EH (cell line): Measurements from ENCODE around the gene MAGI2.

Experiments used
- DNase-seq: peaks from one replicate; pipeline ENCODE4 v3.0.0-alpha.2; 2015; ENCODE audit warnings: low read depth

The MAGI2 gene

GRCh38 chr7:79376299-79377025, 77.0 kb downstream of the MAGI2 start:
- no peak for DNase-seq

GRCh38 chr7:79361214-79361613, 92.3 kb downstream of the MAGI2 start:
- no peak for DNase-seq

- no peak for DNase-seq
These were observed 93.6 kb downstream of the MAGI2 start for GRCh38 chr7:79359827-79360226.

- DNase-seq = no peak
These were observed 96.4 kb downstream of the MAGI2 start for GRCh38 chr7:79357101-79357500.

- no peak for DNase-seq
These were observed 99.6 kb downstream of the MAGI2 start for GRCh38 chr7:79353720-79354468.

GRCh38 chr7:79352323-79352722, 101.1 kb downstream of the MAGI2 start:
- peak; percentile 40 for DNase-seq

GRCh38 chr7:79347351-79347750, 106.1 kb downstream of the MAGI2 start:
- DNase-seq = no peak

- DNase-seq = no peak
These were observed 111.6 kb downstream of the MAGI2 start for GRCh38 chr7:79341902-79342301.

- DNase-seq = peak; percentile 21
These were observed 113.3 kb downstream of the MAGI2 start for GRCh38 chr7:79340212-79340611.

GRCh38 chr7:79339208-79339925, 114.1 kb downstream of the MAGI2 start:
- DNase-seq = no peak

- DNase-seq = no peak
These were observed 115.8 kb downstream of the MAGI2 start for GRCh38 chr7:79337717-79338116.

- peak; percentile 9 for DNase-seq
These were observed 118.6 kb downstream of the MAGI2 start for GRCh38 chr7:79334841-79335240.

- no peak for DNase-seq
These were observed 119.1 kb downstream of the MAGI2 start for GRCh38 chr7:79334334-79334733.

- peak; percentile 52 for DNase-seq
These were observed 121.4 kb downstream of the MAGI2 start for GRCh38 chr7:79332091-79332490.

GRCh38 chr7:79329464-79329863, 124.0 kb downstream of the MAGI2 start:
- DNase-seq = no peak

- DNase-seq = peak; percentile 13
These were observed 132.6 kb downstream of the MAGI2 start for GRCh38 chr7:79320741-79321473.

- peak; percentile 27 for DNase-seq
These were observed 134.1 kb downstream of the MAGI2 start for GRCh38 chr7:79319369-79319768.

GRCh38 chr7:79317728-79318127, 135.7 kb downstream of the MAGI2 start:
- peak; percentile 92 for DNase-seq

GRCh38 chr7:79312022-79312421, 141.4 kb downstream of the MAGI2 start:
- DNase-seq = no peak

GRCh38 chr7:79308192-79308591, 145.3 kb downstream of the MAGI2 start:
- no peak for DNase-seq

- no peak for DNase-seq
These were observed 146.1 kb downstream of the MAGI2 start for GRCh38 chr7:79307376-79307775.

GRCh38 chr7:79304711-79305110, 148.8 kb downstream of the MAGI2 start:
- DNase-seq = no peak
